ENCODE results near the gene ZSWIM7. TPM values are rescaled to one million over a fixed set of nuclear protein-coding genes. Genes with fewer than 3 reads are reported as not detected.

Gene ZSWIM7
- total RNA-seq, 2 experiments from 2014 or later, result 27.2 to 33.2 TPM

- intact Hi-C loops (cut with micrococcal nuclease; ENCODE audit: unreplicated experiment), result no loop called here
- DNase-seq (ENCODE audit: low spot score), result no peak
- no peaks in the 10 kb centered on the region for H3K4me1 ChIP-seq (ENCODE audit: insufficient read depth, low read length, poor library complexity, severe bottlenecking)
- H2AFZ ChIP-seq (ENCODE audit: low read length), result no peak overlapping the region
- no TSS peak for BruUV-seq (replicated peaks)
- H3K4me3 ChIP-seq (ENCODE audit: low read depth, low read length, poor library complexity, severe bottlenecking), result no peak overlapping the region
- CTCF ChIA-PET (ENCODE audit: unreplicated experiment), result no interaction called here
- no peaks in the 10 kb centered on the region for H3K36me3 ChIP-seq (ENCODE audit: insufficient read depth, low read length)
- no peaks in the 10 kb centered on the region for H4K20me1 ChIP-seq (ENCODE audit: insufficient read depth, low read length)
- H3K27ac ChIP-seq (ENCODE audit: low read depth, low read length, poor library complexity, severe bottlenecking), result no peak overlapping the region
- no peaks in the 10 kb centered on the region for H3K79me2 ChIP-seq (ENCODE audit: insufficient read depth, low read depth, low read length)
- H3K9me3 ChIP-seq (ENCODE audit: low read length), result no peaks in the 10 kb centered on the region
- H3K9me2 ChIP-seq (ENCODE audit: insufficient read depth, low read length), result no peaks in the 10 kb centered on the region
- POLR2A ChIA-PET, result interaction anchor here (1.0 kb wide), 1 partner anchor 12 kb away, joined by 3 read pairs; no protein-coding TSS in a partner anchor
- TF ChIP-seq CTCF (conservative IDR thresholded peaks at IDR 0.05; ENCODE audit: low read length) (no peak), EZH2phosphoT487 (IDR thresholded peaks at IDR 0.05; ENCODE audit: borderline replicate concordance, low read depth, low read length) (no peak)
- no peak overlapping the region for H3K4me2 ChIP-seq (ENCODE audit: low read length)
Observed at GRCh38 chr17:15958484-15958854, 41.0 kb downstream of the ZSWIM7 start.

- Histone ChIP-seq H3K27ac (ENCODE audit: low read depth, low read length, poor library complexity, severe bottlenecking) (no peak overlapping the region), H3K4me3 (ENCODE audit: low read depth, low read length, poor library complexity, severe bottlenecking) (no peak overlapping the region), H3K9me2 (ENCODE audit: insufficient read depth, low read length) (no peaks in the 10 kb centered on the region), H3K4me1 (ENCODE audit: insufficient read depth, low read length, poor library complexity, severe bottlenecking) (no peaks in the 10 kb centered on the region), H3K79me2 (ENCODE audit: insufficient read depth, low read depth, low read length) (no peaks in the 10 kb centered on the region), H2AFZ (ENCODE audit: low read length) (no peak overlapping the region), H3K9me3 (ENCODE audit: low read length) (no peaks in the 10 kb centered on the region), H3K36me3 (ENCODE audit: insufficient read depth, low read length) (no peaks in the 10 kb centered on the region), H3K4me2 (ENCODE audit: low read length) (no peak overlapping the region), H4K20me1 (ENCODE audit: insufficient read depth, low read length) (no peaks in the 10 kb centered on the region)
- BruUV-seq (replicated peaks), result no TSS peak
- intact Hi-C loops (cut with micrococcal nuclease; ENCODE audit: unreplicated experiment), result no loop called here
- POLR2A ChIA-PET, result interaction anchor here (0.6 to 1.0 kb wide), 2 partner anchors 13 to 26 kb away, joined by 3 read pairs; no protein-coding TSS in a partner anchor
- CTCF ChIA-PET (ENCODE audit: unreplicated experiment), result no interaction called here
- DNase-seq (ENCODE audit: low spot score), result no peak
- TF ChIP-seq CTCF (conservative IDR thresholded peaks at IDR 0.05; ENCODE audit: low read length), result no peak
- TF ChIP-seq EZH2phosphoT487 (IDR thresholded peaks at IDR 0.05; ENCODE audit: borderline replicate concordance, low read depth, low read length), result no peak
Observed at GRCh38 chr17:15957608-15958307, 41.7 kb downstream of the ZSWIM7 start.

GRCh38 chr17:15957206-15957605, 42.3 kb downstream of the ZSWIM7 start:
- H3K27ac ChIP-seq (ENCODE audit: low read depth, low read length, poor library complexity, severe bottlenecking), result no peak overlapping the region
- no peak overlapping the region for H3K4me3 ChIP-seq (ENCODE audit: low read depth, low read length, poor library complexity, severe bottlenecking)
- ChIA-PET POLR2A (no interaction called here), CTCF (ENCODE audit: unreplicated experiment) (no interaction called here)
- H3K9me2 ChIP-seq (ENCODE audit: insufficient read depth, low read length), result no peaks in the 10 kb centered on the region
- H3K9me3 ChIP-seq (ENCODE audit: low read length), result no peaks in the 10 kb centered on the region
- H3K79me2 ChIP-seq (ENCODE audit: insufficient read depth, low read depth, low read length), result no peaks in the 10 kb centered on the region
- BruUV-seq (replicated peaks), result no TSS peak
- H3K36me3 ChIP-seq (ENCODE audit: insufficient read depth, low read length), result no peaks in the 10 kb centered on the region
- H2AFZ ChIP-seq (ENCODE audit: low read length), result no peak overlapping the region
- H4K20me1 ChIP-seq (ENCODE audit: insufficient read depth, low read length), result no peaks in the 10 kb centered on the region
- H3K4me2 ChIP-seq (ENCODE audit: low read length), result no peak overlapping the region
- no peaks in the 10 kb centered on the region for H3K4me1 ChIP-seq (ENCODE audit: insufficient read depth, low read length, poor library complexity, severe bottlenecking)
- DNase-seq (ENCODE audit: low spot score), result no peak
- TF ChIP-seq EZH2phosphoT487 (IDR thresholded peaks at IDR 0.05; ENCODE audit: borderline replicate concordance, low read depth, low read length), result no peak
- TF ChIP-seq CTCF (conservative IDR thresholded peaks at IDR 0.05; ENCODE audit: low read length), result no peak
- intact Hi-C loops (cut with micrococcal nuclease; ENCODE audit: unreplicated experiment), result no loop called here
